GM21529 (cell line): ENCODE results near the gene SLC25A26.
A peak's percentile ranks its signal among the peaks of the same experiment; 100 is the strongest.

ENCODE experiments used
- ATAC-seq: cut with Tn5 transposase; IDR thresholded peaks from one replicate; pipeline ENCODE4 v1.9.1; 2021; ENCODE audit not compliant: unreplicated experiment

The SLC25A26 gene, protein sequence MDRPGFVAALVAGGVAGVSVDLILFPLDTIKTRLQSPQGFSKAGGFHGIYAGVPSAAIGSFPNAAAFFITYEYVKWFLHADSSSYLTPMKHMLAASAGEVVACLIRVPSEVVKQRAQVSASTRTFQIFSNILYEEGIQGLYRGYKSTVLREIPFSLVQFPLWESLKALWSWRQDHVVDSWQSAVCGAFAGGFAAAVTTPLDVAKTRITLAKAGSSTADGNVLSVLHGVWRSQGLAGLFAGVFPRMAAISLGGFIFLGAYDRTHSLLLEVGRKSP

DNA sequence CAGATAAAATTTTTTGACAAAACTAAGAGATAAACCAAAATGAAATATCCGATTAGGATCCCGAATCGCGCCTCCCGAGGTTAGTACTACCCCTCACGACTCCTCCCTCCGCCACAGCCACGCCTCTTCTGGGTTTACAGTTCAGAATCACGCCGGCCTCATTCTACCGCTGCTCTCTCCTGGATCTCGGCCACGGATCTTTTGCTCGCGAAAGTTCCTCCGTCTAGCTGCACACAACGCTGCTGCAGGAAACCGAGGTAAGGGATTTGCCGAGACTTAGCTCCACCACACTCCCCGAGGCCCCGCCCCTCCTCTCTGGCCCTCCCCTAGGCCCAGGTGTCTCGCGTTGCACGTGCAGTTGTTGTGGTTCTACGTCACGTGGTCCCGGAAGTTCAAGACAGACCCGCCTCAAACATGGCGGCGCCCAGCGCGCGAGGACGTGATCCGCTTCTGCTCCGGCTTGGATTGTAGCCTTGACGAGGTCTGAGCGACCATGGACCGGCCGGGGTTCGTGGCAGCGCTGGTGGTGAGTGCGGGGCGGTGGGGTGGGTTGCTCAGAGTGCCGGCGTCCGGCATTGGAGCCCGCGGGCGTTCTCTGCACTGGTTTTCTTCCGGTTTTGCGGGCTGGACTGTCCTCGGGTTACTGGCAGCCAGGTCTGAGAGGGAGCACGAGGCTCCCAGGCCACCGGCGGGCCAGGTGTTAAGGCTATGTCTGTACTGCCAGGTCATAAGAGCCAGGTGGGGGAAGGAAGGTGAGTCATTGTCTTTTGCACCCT is at the start of gene SLC25A26:
TSS of gene SLC25A26 (plus strand) at position 400 of the 776 bp plus-strand sequence. CDS start at position 494, 94 bp downstream.
- ATAC-seq, result peak; percentile 99

DNA sequence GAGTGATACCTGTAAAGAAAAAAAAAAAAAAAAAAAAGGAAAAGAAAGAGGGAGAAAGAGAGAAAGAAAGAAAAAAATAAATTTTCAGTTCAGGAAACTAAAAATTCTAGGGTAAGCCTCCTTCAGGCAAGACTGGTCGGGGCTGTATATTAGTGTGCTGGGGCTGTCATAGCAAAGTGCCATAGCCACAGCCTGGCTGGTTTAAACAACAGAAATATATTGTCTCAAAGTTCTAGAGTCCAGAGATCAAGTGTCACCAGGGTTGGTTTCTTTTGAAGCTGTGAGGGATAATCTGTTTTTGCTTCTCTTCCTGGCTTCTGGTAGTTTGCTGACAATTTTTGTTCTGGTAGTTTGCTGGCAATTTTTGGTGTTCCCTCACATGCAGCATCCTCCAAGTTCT is 48.4 kb upstream of the SLC25A26 start:
- ATAC-seq, result no peak

DNA sequence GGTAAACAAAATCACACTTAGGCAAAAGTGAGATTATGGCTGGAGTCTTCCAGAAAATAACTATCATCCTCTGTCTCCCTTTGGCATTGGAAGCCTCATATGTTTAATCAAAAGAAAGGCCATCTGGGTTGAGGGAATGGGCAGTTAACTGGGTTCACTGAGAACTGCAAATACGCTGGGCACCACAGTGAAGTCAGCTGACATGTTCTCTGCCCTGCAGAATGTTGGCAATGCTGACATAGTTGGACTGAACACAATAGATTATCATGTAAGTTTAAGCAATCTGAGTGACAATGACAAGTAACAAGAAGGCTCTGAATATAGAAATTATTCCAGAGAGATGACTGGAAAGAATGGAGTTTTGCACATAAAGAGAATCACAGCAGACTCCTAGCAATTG is 43.8 kb upstream of the SLC25A26 start:
- ATAC-seq, result no peak

DNA sequence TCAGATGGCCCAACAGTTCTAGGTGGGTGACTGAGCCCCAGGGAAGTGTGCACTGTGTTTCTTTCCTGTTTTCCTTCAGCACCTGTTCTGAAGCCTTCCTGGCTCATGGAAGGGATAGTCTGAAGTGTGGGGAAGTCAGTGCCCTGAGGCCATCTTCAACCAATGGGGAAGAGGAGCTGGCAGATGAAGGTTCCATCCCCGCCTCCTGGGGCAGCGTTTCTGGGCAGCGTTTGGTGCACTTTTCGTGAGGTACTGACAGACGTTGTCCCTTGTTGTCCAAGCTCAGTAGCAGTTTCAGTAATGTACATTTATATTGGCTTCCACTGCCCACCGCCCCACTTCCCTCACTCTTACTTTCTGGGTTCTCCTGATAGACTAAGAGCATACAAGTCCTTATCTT is 42.6 kb upstream of the SLC25A26 start:
- no peak for ATAC-seq

DNA sequence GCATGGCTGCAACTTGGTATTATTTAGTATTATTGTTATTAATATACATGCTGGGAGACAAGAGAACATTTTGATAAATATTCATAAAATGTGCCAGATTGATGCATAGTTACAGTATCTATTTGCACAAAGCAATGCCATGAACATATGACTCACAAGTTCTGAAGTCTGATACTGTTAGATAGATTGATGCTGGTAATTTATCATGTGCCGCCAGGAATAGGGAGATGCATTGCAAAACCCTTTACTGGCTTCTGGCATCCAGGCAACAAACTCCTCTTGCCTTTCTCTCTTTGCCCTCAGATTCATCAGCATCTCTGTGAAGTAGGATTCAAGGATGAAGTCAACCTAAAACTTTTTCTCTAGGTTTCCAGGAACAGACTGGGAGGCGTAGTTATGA is 41.0 kb upstream of the SLC25A26 start:
- no peak for ATAC-seq

DNA sequence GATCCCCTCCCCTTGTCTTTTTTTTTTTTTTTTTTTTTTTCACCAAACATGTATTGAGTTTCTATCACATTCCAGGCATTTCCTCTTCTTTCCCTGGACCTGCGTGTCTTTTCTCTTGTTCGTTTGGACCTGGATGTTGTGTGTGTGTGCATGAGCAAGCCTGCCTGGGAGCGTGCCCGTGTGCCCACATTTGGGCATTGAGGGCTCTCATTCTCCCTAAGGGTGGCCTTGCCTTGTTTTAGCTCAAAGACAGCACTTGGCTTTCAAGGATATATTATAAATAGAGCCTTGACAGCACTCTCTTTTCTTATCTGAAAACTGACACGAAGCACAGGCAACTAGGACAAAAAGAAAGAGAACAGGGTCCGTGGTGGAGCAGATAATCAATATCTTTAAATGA is 39.0 kb upstream of the SLC25A26 start:
- ATAC-seq, result no peak

DNA sequence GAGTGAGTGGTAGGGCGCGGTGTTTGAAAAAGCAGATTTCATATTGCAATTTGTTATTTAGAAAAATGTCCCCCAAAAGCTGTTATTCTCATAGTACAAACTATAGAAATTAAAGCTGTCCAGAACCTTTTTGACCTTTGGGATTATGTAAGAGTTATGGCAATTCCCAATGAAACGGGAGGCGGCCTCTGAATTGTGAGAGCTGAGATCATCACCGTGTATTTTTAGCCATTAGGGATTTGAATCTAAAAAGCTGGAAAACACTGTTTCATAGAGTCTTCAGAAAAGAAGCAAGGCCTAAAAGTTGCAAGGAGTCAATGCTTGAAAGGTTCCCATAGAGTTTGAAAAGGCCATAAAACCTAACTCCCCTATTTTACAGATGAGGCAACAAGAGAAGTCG is 38.6 kb upstream of the SLC25A26 start:
- no peak for ATAC-seq

DNA sequence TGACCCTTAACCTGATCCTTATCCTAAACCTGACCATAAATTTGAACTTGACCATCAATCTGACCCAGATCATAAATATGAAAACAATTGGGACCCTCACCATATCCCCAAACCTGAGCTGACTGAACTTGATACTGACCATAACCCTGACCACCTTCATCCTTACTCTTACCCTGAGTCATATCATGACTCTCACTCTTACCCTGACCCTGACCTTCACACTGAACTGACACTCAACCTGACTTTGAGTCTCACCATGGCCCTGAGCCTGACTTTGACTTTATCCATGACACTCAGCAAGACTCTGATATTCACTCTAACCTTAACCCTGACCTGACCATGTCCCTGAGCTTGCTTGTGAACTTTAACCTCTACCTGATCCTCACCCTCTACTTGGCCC is 34.3 kb upstream of the SLC25A26 start:
- ATAC-seq, result no peak

DNA sequence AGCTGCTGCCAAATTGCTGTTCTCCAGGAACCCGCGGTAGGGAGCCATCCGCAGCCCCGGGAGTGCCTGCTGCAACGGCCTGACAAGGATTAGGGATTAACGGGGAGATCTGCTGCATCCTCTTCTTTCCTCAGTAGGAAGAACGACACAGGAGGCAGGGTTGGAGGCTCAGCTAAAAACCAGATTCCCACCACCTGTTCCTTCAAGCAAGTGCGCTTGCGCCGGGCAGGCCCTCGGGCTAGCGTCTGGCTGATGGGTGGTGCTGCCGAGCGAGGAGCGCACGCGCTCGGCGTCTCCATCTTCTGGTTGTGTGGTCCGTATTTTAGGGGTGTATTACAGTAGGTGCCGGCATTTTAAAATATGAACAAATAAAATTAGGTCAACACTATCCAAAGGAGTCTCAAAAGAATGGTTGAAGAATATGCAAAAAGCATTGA is 25.4 kb upstream of the SLC25A26 start:
- ATAC-seq, result no peak

DNA sequence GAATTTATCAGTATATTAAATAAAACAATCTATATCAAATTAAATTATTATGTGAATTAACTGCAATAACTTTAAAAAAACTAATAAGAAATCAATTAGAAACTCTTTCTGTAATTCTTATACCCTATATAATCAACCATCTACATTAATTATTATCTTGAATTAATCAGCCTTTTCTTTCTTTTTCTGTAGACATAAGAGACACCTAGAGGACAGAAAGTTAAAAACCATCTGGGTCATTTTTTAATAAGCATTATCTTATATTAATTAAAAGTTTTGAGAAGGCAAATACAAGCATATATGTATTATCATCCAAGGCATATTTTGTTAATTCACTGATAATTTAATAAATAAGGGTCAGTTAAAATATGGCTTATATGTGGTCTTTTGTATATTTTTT is 24.2 kb upstream of the SLC25A26 start:
- ATAC-seq, result no peak

DNA sequence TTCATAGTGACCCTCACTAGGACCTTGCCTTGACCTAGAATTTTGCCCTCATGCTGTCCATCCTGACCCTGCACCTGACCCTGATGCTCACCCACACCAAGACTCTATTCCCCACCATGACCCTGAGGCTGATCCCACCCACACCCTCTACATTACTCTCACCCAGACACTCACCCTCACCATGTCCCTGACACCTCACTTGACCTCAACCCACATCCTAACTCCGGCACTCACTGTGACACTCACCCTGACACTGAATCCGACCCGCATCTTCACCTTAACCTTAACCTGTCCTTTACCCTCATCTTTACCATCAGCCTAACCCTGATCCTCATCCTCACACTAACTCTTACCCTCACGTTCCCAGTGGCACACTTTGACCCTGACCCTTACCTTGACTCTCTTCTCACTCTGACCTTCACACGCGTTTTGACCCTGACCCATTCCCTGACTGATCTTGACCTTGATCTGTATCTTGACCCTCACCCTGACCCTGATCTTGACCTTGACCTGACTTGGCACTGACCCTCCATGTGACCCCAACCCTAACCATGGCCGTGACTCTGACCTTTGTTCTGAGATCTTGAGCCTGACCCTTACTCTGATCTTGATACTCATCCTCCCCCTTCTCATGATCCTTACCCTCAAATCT is 22.2 kb upstream of the SLC25A26 start:
- no peak for ATAC-seq

DNA sequence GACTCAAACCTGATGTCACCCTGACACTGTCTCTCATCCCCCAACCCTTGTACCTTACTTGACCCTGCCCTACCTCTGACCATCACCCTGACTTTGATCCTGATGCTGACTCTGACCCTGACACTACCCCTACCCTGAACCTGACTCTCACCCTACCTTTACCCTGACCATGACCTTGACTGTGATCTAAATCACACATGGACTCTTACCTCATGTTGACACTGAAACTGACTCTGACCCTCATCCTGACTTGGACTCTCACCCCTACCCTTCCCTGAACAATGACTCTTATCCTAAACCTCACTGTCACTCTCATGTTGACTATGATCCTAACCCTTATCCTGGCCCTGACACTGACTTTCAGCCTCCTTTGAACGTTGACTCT is 21.7 kb upstream of the SLC25A26 start:
- ATAC-seq, result no peak

DNA sequence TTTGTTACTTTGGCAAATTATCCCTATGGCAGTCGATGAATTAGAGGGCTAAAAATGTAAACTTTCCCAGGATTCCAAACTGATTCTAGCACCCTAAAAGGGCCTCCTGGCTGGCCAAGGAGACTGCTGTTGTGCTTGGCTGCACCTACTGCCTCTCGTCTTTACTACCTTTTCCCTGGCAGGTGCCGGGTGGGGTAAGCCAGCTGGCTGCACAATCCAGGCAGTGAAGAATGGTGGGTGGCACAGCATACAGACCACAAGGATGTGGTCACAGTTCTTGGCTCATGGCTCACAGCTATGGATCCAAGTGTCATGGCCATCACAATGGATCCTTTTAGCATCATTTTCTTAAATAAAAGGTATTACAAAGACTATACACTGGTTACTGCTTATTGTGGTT is 20.7 kb upstream of the SLC25A26 start:
- no peak for ATAC-seq

DNA sequence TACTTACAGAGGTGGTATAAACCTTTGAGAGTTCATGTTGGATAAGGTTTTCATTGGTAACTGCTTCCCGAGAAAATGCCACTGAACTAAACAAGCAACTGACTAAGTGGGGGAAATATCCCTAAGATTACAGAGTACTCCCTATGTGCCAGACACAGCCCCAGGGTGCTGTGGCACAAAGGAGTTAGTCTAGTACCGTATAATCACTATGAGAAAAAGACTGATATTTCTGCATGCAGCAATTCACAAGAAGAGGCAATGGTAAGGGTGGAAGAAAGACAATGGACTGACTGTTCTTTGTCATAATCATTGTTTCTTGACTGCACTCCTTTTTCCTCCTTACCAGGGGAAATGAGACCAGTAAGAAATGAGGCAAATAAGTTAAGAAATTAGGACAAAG is 20.0 kb upstream of the SLC25A26 start:
- ATAC-seq, result no peak

DNA sequence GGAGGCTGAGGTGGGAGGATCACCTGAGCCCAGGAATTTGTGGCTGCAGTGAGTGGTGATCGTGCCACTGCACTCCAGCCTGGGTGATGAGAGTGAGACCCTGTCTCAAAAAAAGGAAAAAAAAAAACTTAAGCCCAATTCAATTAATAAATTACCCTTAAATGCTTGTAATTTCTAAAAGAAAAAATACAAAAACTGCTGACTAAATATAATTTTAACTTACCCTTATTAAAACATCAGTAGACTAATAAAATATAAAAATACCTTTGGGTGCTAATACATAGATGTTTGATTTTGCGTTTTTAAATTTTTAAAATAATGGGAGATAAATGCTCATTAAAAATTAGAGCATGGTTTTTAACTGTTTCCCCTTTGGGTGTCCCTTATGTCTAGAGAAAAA is 17.5 kb upstream of the SLC25A26 start:
- ATAC-seq, result no peak

DNA sequence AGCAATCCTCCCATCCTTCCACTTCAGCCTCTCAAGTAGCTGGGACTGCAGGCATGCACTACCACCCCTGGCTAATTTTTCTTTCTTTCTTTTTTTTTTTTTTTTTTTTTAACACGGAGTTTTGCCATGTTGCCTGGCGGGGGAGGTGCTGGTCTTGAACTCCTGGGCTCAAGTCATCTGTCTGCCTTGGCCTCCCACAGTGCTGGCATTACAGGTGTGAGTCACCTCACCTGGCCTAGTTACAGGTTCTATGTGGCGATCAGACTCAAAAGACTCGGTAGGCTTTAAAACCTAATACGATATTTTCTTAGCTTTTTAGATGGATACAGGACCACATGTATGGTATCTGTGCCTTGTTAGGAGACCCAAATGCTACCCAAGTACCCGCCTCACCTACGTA is 14.0 kb upstream of the SLC25A26 start:
- no peak for ATAC-seq

DNA sequence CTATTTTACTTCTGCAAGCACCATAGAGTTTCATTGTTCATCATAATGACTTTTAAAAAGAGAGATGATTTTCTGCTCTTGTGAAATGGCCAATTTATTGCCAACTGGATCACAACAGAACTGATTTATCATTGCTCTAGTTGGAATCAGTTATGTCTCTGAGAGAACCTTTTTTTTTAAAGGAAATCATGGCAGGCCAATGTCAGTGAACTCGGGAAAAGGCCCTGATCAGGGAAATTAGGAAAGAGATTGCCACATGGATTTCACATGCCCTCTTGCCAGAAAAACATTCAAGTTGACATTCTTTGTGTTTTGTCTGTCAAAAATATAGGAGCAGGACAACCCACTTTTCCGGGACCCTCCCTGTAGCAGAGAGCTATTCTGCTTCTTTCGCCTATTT is 12.6 kb upstream of the SLC25A26 start:
- no peak for ATAC-seq

DNA sequence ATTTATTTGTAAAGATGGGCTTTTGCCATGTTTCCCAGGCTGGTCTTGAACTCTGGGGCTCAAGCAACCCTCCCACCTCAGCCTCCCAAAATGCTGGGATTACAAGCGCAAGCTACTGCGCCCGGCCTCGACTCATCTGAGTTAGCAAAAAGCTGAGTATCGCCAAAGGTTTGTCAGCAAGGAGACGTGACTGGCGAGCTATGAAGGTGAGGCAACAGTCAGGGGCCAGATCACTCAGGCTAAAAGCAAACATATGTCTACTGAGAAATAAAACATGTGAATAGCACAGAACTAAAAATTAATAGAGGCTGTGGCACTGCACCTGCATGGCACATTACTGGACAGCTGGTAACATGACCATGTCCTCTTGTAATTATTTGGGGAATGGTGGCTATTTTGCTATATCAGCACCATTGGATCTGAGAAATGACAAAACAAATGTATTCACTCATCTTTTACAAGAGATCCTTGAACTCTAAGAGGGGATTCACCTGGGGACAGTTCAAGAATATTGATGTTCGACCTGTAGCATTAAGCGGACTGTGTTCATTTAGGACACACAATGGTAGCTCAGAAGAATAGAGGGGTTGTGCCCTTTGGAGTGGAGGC is 10.0 kb upstream of the SLC25A26 start:
- ATAC-seq, result no peak

DNA sequence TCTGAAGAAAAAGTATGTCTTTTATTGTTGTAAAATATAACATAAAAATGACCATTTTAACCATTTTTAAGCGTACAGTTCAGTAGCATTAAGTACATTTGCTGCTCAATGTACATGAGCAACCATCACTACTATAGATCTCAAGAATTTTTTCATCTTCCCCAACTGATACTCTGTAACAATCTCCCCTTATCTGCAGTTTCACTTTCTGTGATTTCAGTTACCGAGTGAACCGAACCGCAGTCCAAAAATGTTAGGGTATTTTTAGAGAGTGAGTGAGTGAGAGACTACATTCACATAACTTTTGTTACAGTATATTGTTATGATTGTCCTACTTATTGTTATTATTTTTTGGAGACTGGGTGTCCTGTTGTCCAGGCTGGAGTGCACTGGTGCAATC is 9.0 kb upstream of the SLC25A26 start:
- no peak for ATAC-seq

DNA sequence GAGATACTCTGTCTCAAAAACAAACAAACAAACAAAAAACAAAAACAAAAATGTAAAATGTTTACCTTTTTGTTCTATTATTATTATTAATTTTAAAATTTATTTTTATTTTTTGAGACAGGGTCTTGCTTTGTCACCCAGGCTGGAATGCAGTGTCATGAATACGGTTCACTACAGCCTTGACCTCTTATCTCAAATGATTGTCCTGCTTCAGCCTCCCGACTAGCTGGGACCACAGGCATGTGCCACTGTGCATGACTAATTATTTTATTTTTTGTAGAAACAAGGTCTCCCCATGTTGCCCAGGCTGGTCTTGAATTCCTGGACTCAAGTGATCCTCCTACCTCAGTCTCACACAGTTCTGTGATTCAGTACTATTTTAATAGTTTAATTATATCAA is 5.7 kb upstream of the SLC25A26 start:
- no peak for ATAC-seq

DNA sequence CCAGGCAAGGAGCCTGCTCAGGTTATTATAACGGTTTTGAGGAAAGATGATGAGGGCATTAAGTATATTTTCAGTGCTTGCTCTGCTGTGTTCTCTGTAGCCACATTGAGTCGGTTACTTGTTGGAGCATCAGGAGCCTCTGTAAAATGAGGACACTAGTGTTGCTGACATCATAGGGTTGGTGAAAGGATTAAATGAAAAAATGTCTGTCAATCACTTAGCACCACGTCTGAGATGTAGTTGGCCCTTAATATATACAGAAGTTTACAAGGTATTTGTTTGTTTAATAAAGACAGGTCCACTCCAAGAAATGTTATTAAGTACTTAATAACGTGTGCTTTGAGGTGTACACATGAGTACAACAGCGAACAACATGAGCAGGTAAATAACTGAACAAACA is 735 bp upstream of the SLC25A26 start:
- no peak for ATAC-seq

DNA sequence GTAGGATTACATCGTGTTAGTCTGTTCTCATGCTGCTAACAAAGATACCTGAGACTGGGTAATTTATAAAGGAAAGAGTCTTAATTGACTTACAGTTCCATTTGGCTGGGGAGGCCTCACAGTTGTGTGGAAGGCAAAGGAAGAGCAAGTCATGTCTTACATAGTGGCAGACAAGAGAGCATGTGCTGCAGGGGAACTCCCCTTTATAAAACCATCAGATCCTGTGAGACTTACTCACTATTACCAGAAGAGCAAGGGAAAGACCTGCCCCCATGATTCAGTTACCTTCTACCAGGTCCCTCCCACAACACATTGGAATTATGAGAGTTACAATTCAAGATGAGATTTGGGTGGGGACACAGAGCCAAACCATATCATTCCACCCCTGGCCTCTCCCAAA is 3.4 kb downstream of the SLC25A26 start:
- no peak for ATAC-seq
